Left lung (tissue), 10 donors: ENCODE measurements around the gene ALAS2. TPM values are rescaled to one million over a fixed set of nuclear protein-coding genes. Genes with fewer than 3 reads are reported as not detected.

Experiments used
- ATAC-seq: fragments of 200-7000 bp; cut with Tn5 transposase; one replicate; pipeline ENCODE4 v1.9.1; 2020; ENCODE audit warnings: moderate library complexity
- DNase-seq, 4 donors: peaks; one replicate each; pipeline ENCODE4 v3.0.0-alpha.2; 2013 to 2020
- H3K27ac ChIP-seq, 2 donors: fragments of 200-600 bp; sonication (generic) in 1 of 2; one replicate each; pipeline versions ENCODE4 v1.5.0 to v1.8.0; 2020 to 2021
- H3K27me3 ChIP-seq, 2 donors: fragments of 200-600 bp; sonication (generic) in 1 of 2; one replicate each; pipeline versions ENCODE4 v1.5.0 to v1.8.0; 2020 to 2021
- H3K36me3 ChIP-seq, 2 donors: fragments of 200-600 bp; sonication (generic) in 1 of 2; one replicate each; pipeline versions ENCODE4 v1.5.0 to v1.8.0; 2020 to 2021
- H3K4me1 ChIP-seq, 2 donors: fragments of 200-600 bp; one replicate each; pipeline ENCODE4 v1.8.0; 2021
- H3K4me3 ChIP-seq, 2 donors: fragments of 200-600 bp; sonication (generic) in 1 of 2; one replicate each; pipeline versions ENCODE4 v1.5.0 to v1.8.0; 2020 to 2021; ENCODE audit warnings: mild to moderate bottlenecking in 1 of 2
- H3K9me3 ChIP-seq, 2 donors: fragments of 200-600 bp; sonication (generic) in 1 of 2; one replicate each; pipeline versions ENCODE4 v1.5.0 to v1.8.0; 2020 to 2021
- CTCF ChIP-seq, 2 donors: fragments of 200-600 bp; sonication (generic) in 1 of 2; IDR thresholded peaks; one replicate each; pipeline versions ENCODE4 v1.5.0 to v1.8.0; 2021; ENCODE audit warnings: antibody characterized with exemption in 2 of 2
- intact Hi-C, 2 donors: fragments of 100-400 bp; cut with DNase I; formaldehyde crosslinking; loops; one replicate each; pipeline versions ENCODE4 v1.11.2 to v1.14.2; 2022
- polyA plus RNA-seq, 6 donors: library from polyadenylated mRNA; unstranded; fragments of 120-200 nt; gene quantifications; one replicate each; pipeline ENCODE4 v1.2.1, GENCODE V29; 2013; ENCODE audit not compliant: insufficient read length in 6 of 6
- total RNA-seq, 2 donors: library from RNA; stranded (reverse); fragmentation: NEBNext Ultra II Directional; extraction: Animal tissue kit (Norgen Biotek cat#: 25700); gene quantifications; one replicate each; pipeline ENCODE4 v1.2.1, GENCODE V29; 2021
- donor health status: DM: no; HTN: yes; CAD: no.
- donor health status: DM: no; HTN: no; CAD: no.

The ALAS2 gene
- total and polyA plus RNA-seq, 8 donors: 1.0 to 56.9 (median 22.3) TPM

- Histone ChIP-seq H3K9me3 (no peaks in the 10 kb centered on the region), H3K27me3 (peaks cover 0 to 6% of the 10 kb centered on the region in 2 donors), H3K4me1 (no peaks in the 10 kb centered on the region), H3K36me3 (no peaks in the 10 kb centered on the region), H3K4me3 (no peak overlapping the region), H3K27ac (no peak overlapping the region)
- TF ChIP-seq CTCF (IDR thresholded peaks at IDR 0.05): no peak
- DNase-seq (no peak), ATAC-seq (no peak)
- intact Hi-C loops: no loop called here
Measured at GRCh38 chrX:55026143-55026542, 4.6 kb downstream of the ALAS2 start.

GRCh38 chrX:55014897-55015299 lies 15.9 kb downstream of the ALAS2 start:
- H3K27ac ChIP-seq: no peak overlapping the region
- ATAC-seq: no peak
- H3K27me3 ChIP-seq: no peaks in the 10 kb centered on the region
- no peaks in the 10 kb centered on the region for H3K36me3 ChIP-seq
- no peak for TF ChIP-seq CTCF (IDR thresholded peaks at IDR 0.05)
- no peak overlapping the region for H3K4me3 ChIP-seq
- intact Hi-C loops: no loop called here
- no peak for DNase-seq
- H3K9me3 ChIP-seq: no peaks in the 10 kb centered on the region
- H3K4me1 ChIP-seq: no peaks in the 10 kb centered on the region

- Histone ChIP-seq H3K4me1 (peaks cover 0 to 4% of the 10 kb centered on the region in 2 donors), H3K27ac (no peak overlapping the region), H3K4me3 (no peak overlapping the region), H3K9me3 (no peaks in the 10 kb centered on the region), H3K27me3 (no peaks in the 10 kb centered on the region), H3K36me3 (peaks cover 0 to 9% of the 10 kb centered on the region in 2 donors)
- no peak for ATAC-seq
- TF ChIP-seq CTCF (IDR thresholded peaks at IDR 0.05): no peak
- intact Hi-C loops: no loop called here
- no peak for DNase-seq
Measured at GRCh38 chrX:55011294-55011693, 19.5 kb downstream of the ALAS2 start.

GRCh38 chrX:55008571-55009358 lies 22.0 kb downstream of the ALAS2 start:
- H3K27me3 ChIP-seq: no peaks in the 10 kb centered on the region
- intact Hi-C loops: no loop called here
- H3K9me3 ChIP-seq: no peaks in the 10 kb centered on the region
- peaks cover 0 to 33% of the 10 kb centered on the region in 2 donors for H3K36me3 ChIP-seq
- peak overlapping the region in 1 of 2 donors; percentile 13 for H3K27ac ChIP-seq
- TF ChIP-seq CTCF (IDR thresholded peaks at IDR 0.05): no peak
- no peak overlapping the region for H3K4me3 ChIP-seq
- DNase-seq: no peak
- peaks cover 0 to 4% of the 10 kb centered on the region in 2 donors for H3K4me1 ChIP-seq
- peak; percentile 67 for ATAC-seq

- Histone ChIP-seq H3K27ac (peak overlapping the region in 1 of 2 donors; percentile 19), H3K4me1 (peaks cover 0 to 4% of the 10 kb centered on the region in 2 donors), H3K9me3 (no peaks in the 10 kb centered on the region), H3K27me3 (no peaks in the 10 kb centered on the region), H3K36me3 (peaks cover 0 to 43% of the 10 kb centered on the region in 2 donors), H3K4me3 (no peak overlapping the region)
- ATAC-seq: peak; percentile 76
- intact Hi-C loops: no loop called here
- no peak for TF ChIP-seq CTCF (IDR thresholded peaks at IDR 0.05)
- DNase-seq: no peak
Measured at GRCh38 chrX:55007656-55008055, 23.1 kb downstream of the ALAS2 start.
